HG03565 (cell line): ENCODE measurements around the gene LUC7L.
"Not testable (repeated sequence)": the region's sequence is repeated elsewhere in the genome, so short reads cannot be mapped to it uniquely, and the experiment has no call there.

Source experiments
- ATAC-seq: cut with Tn5 transposase; IDR thresholded peaks from one replicate; pipeline ENCODE4 v1.9.1; 2021; ENCODE audit warnings: mild to moderate bottlenecking, moderate library complexity; ENCODE audit not compliant: unreplicated experiment

The LUC7L gene

GRCh38 chr16:234468-235305 is 5.4 kb upstream of the LUC7L start, which contains the start of gene FAM234A:
Gene FAM234A (plus strand): TSS chr16:234821. CDS start chr16:254414, 19,593 bp downstream.
- ATAC-seq, result peak; percentile 83

GRCh38 chr16:230949-231348 is 1.7 kb upstream of the LUC7L start:
- no peak for ATAC-seq

GRCh38 chr16:230351-230750 is 1.1 kb upstream of the LUC7L start:
- ATAC-seq, result not testable (repeated sequence)

GRCh38 chr16:229731-230281 is 557 bp upstream of the LUC7L start:
- ATAC-seq, result no peak

GRCh38 chr16:228151-228851 is 948 bp downstream of the LUC7L start:
- ATAC-seq, result no peak

- ATAC-seq, result no peak
These were observed 9.2 kb downstream of the LUC7L start for GRCh38 chr16:220021-220420.

- no peak for ATAC-seq
These were observed 16.2 kb downstream of the LUC7L start for GRCh38 chr16:212999-213398.

- not testable (repeated sequence) for ATAC-seq
These were observed 17.5 kb downstream of the LUC7L start for GRCh38 chr16:211631-212180.

GRCh38 chr16:209359-209758 is 19.9 kb downstream of the LUC7L start:
- ATAC-seq, result not testable (repeated sequence)

- not testable (repeated sequence) for ATAC-seq
These were observed 25.2 kb downstream of the LUC7L start for GRCh38 chr16:204046-204445.

- ATAC-seq, result no peak
These were observed 26.0 kb downstream of the LUC7L start for GRCh38 chr16:203246-203645.

GRCh38 chr16:200388-200787 is 28.9 kb downstream of the LUC7L start:
- no peak for ATAC-seq

- ATAC-seq, result no peak
These were observed 34.7 kb downstream of the LUC7L start for GRCh38 chr16:194516-194915.

- ATAC-seq, result no peak
These were observed 35.8 kb downstream of the LUC7L start for GRCh38 chr16:193441-193840.

GRCh38 chr16:192686-193085 is 36.6 kb downstream of the LUC7L start:
- no peak for ATAC-seq

GRCh38 chr16:191831-192230 is 37.4 kb downstream of the LUC7L start:
- ATAC-seq, result no peak

GRCh38 chr16:189604-190186 is 39.6 kb downstream of the LUC7L start:
- ATAC-seq, result no peak

GRCh38 chr16:188674-189073 is 40.6 kb downstream of the LUC7L start:
- no peak for ATAC-seq

GRCh38 chr16:187330-187729 is 41.9 kb downstream of the LUC7L start:
- ATAC-seq, result no peak

GRCh38 chr16:185691-186090 is 43.6 kb downstream of the LUC7L start:
- ATAC-seq, result no peak

GRCh38 chr16:185213-185612 is 44.0 kb downstream of the LUC7L start:
- ATAC-seq, result no peak
